Left hindlimb (tissue), 1 donor: ENCODE data around the gene LMLN.
"Not testable (repeated sequence)": the region's sequence is repeated elsewhere in the genome, so short reads cannot be mapped to it uniquely, and the experiment has no call there.

Experiments
- DNase-seq: peaks from one replicate; pipeline ENCODE4 v3.0.0-alpha.2; 2018

LMLN gene

GRCh38 chr3:198027799-198028390 is 67.9 kb downstream of the LMLN start:
- no peak for DNase-seq

- DNase-seq, result no peak
Measured at GRCh38 chr3:198028718-198029117, 68.7 kb downstream of the LMLN start.

GRCh38 chr3:198030125-198030524 is 70.1 kb downstream of the LMLN start:
- no peak for DNase-seq

GRCh38 chr3:198030726-198031125 is 70.7 kb downstream of the LMLN start:
- DNase-seq, result no peak

GRCh38 chr3:198032039-198032936 is 72.3 kb downstream of the LMLN start:
- DNase-seq, result no peak

GRCh38 chr3:198043119-198043518 is 83.1 kb downstream of the LMLN start:
- no peak for DNase-seq

- DNase-seq, result no peak
Measured at GRCh38 chr3:198046120-198046857, 86.3 kb downstream of the LMLN start.

GRCh38 chr3:198048445-198048844 is 88.4 kb downstream of the LMLN start:
- no peak for DNase-seq

- DNase-seq, result no peak
Measured at GRCh38 chr3:198051836-198052235, 91.8 kb downstream of the LMLN start.

GRCh38 chr3:198053462-198053861 is 93.4 kb downstream of the LMLN start:
- DNase-seq, result not testable (repeated sequence)

- DNase-seq, result no peak
Measured at GRCh38 chr3:198061119-198062067, 101.4 kb downstream of the LMLN start.

GRCh38 chr3:198062068-198062465 is 102.0 kb downstream of the LMLN start:
- no peak for DNase-seq

GRCh38 chr3:198064420-198064819 is 104.4 kb downstream of the LMLN start:
- no peak for DNase-seq

- DNase-seq, result no peak
Measured at GRCh38 chr3:198065897-198066296, 105.9 kb downstream of the LMLN start.

- no peak for DNase-seq
Measured at GRCh38 chr3:198067416-198067815, 107.4 kb downstream of the LMLN start.

GRCh38 chr3:198070871-198071270 is 110.9 kb downstream of the LMLN start:
- DNase-seq, result no peak

- DNase-seq, result no peak
Measured at GRCh38 chr3:198071602-198072287, 111.7 kb downstream of the LMLN start.

GRCh38 chr3:198076722-198077308 is 116.8 kb downstream of the LMLN start:
- DNase-seq, result no peak

GRCh38 chr3:198079771-198080520 is 119.9 kb downstream of the LMLN start:
- DNase-seq, result no peak

- peak; percentile 76 for DNase-seq
Measured at GRCh38 chr3:198080521-198081384, 120.7 kb downstream of the LMLN start.
